ENCODE measurements around the gene HSD17B12.

DNA sequence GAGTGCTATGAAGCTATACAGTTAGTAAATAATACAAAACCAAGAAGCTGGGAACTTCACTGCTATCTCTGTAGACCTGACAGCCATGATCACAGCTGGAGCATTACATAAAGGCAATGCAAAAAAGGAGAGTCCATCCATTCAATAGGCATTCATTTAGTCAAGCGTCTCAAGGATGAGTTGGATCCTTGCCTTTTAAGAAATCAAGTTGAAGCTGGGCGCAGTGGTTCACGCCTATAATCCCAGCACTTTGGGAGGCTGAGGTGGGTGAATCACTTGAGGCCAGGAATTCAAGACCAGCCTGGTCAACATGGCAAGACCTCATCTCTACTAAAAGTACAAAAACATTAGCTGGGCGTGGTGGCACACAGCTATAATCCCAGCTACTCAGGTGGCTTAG lies 152.0 kb downstream of the HSD17B12 start:
- TF ChIP-seq, protein P1, sequence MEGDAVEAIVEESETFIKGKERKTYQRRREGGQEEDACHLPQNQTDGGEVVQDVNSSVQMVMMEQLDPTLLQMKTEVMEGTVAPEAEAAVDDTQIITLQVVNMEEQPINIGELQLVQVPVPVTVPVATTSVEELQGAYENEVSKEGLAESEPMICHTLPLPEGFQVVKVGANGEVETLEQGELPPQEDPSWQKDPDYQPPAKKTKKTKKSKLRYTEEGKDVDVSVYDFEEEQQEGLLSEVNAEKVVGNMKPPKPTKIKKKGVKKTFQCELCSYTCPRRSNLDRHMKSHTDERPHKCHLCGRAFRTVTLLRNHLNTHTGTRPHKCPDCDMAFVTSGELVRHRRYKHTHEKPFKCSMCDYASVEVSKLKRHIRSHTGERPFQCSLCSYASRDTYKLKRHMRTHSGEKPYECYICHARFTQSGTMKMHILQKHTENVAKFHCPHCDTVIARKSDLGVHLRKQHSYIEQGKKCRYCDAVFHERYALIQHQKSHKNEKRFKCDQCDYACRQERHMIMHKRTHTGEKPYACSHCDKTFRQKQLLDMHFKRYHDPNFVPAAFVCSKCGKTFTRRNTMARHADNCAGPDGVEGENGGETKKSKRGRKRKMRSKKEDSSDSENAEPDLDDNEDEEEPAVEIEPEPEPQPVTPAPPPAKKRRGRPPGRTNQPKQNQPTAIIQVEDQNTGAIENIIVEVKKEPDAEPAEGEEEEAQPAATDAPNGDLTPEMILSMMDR (IDR thresholded peaks at IDR 0.05) = no peak
- no peak for TF ChIP-seq POLR2A (IDR thresholded peaks at IDR 0.05)
- TF ChIP-seq POLR2AphosphoS5 (IDR thresholded peaks at IDR 0.05) = no peak

Measured in breast epithelium (tissue), 3 donors.